ENCODE results near the gene TRPM4.

DNA sequence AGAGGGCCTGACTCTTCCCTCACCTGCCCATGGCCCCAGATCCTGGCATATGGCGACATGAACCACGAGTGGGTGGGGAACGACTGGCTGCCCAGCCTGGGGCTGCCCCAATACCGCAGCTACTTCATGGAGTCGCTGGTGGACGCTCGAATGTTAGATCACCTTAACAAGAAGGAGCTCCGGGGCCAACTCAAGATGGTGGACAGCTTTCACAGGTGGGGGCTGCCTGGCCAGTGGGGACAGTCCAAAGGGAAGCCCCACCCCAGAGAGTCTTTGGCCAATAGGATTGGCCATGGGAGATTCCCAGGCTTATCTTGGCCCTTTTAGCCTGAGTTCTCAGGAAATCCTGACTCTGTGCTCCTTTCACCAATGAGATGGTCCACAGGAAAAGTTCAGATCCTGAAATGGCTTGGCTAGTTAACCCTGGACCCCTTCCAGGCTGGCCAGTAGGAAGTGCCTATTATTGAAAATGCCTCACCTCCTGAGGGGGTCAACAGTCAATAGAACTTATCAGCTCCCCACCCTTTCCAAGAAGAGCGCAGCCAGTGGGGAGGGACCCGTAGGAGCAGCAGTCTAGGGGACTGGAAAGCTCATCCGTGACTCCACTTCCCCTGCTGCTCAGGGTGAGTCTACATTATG is 9.4 kb upstream of the TRPM4 start:
- TF ChIP-seq, protein P1, sequence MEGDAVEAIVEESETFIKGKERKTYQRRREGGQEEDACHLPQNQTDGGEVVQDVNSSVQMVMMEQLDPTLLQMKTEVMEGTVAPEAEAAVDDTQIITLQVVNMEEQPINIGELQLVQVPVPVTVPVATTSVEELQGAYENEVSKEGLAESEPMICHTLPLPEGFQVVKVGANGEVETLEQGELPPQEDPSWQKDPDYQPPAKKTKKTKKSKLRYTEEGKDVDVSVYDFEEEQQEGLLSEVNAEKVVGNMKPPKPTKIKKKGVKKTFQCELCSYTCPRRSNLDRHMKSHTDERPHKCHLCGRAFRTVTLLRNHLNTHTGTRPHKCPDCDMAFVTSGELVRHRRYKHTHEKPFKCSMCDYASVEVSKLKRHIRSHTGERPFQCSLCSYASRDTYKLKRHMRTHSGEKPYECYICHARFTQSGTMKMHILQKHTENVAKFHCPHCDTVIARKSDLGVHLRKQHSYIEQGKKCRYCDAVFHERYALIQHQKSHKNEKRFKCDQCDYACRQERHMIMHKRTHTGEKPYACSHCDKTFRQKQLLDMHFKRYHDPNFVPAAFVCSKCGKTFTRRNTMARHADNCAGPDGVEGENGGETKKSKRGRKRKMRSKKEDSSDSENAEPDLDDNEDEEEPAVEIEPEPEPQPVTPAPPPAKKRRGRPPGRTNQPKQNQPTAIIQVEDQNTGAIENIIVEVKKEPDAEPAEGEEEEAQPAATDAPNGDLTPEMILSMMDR (IDR thresholded peaks at IDR 0.05; ENCODE audit: low read depth, low read length): no peak
- TF ChIP-seq EZH2phosphoT487 (IDR thresholded peaks at IDR 0.05; ENCODE audit: low read depth): no peak

Data from OCI-LY3 (cell line).